HG02642 (cell line): ENCODE data around the gene TMEM131.

Experiments used
- ATAC-seq: cut with Tn5 transposase; IDR thresholded peaks from one replicate; pipeline ENCODE4 v1.9.1; 2021; ENCODE audit warnings: mild to moderate bottlenecking; ENCODE audit not compliant: unreplicated experiment, poor library complexity

TMEM131 gene

DNA sequence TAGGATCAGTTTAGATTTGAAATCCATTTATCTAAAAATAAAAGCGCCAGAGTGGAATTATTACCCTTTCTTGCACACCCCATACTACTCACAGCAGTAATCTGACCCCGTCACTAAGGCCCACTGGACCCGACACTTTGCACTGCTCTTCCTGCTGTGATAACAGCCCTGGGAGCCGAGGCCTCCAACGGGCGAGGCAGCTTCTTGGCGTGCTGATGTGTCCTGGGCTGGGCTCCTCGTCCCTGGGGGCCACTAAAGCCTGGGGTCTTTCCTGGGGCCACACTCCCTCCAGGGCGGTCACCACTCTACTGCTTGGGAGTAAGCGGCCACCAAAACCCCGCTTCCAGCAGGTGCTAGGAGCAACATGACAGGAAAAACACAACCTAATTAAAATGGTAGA lies 220.7 kb downstream of the TMEM131 start:
- no peak for ATAC-seq

DNA sequence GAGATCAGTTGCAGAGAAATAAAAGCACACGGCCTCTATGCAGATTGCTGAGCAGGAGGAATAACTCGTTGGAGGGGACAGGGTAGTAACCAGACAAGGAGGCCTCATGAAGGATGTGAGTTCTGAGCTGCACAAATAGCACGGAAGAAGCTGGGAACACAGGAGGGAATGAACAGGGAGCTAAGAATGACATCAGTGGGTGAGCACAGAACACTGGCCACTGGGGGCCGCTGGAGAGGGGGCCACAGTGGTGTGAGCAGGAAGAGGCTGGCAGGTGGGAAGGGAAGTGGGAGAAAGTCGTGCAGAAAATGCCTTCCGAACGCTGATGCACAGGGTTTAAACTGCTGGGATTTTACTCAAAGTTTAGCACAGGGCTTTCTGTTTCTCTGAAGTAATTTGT lies 221.3 kb downstream of the TMEM131 start:
- no peak for ATAC-seq

DNA sequence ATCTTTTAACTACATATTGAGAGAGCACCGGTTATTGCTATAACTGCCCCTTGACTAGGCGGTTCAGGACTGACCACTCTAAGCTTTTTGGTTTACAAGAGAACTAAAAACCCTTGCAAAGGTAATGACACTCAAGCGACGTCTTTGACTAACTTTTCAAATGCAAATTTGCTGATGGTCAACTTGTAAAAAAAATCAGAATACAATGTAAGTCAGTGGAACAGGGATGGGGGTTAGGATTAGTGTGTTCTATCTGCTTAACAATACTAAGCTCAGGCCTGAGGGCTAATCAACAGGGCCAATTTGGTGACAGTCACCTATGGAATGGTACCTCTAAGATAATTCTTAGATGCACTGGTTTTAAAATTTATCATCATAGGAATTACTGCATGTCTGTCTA lies 225.3 kb downstream of the TMEM131 start:
- no peak for ATAC-seq

GRCh38 chr2:97769711-97770110 lies 226.0 kb downstream of the TMEM131 start:
- no peak for ATAC-seq

DNA sequence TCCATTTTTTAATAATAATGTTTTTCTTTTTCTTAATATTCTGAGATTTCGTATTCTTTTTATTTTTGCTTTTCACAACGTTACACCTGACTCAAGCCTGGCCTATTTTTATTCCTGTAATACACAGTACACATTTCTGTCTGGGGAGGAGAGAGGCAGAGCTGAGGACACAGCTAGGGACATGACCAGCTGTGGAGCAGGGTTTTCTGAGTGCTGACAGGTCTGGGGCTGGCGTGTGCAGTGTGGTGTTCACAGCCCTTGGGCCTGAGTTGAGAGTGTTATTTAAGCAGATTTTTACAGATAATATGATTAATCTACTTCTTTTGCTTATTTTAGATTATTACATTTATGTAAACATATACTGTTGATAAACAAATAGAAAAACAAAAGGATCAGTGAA lies 226.4 kb downstream of the TMEM131 start:
- ATAC-seq: no peak

DNA sequence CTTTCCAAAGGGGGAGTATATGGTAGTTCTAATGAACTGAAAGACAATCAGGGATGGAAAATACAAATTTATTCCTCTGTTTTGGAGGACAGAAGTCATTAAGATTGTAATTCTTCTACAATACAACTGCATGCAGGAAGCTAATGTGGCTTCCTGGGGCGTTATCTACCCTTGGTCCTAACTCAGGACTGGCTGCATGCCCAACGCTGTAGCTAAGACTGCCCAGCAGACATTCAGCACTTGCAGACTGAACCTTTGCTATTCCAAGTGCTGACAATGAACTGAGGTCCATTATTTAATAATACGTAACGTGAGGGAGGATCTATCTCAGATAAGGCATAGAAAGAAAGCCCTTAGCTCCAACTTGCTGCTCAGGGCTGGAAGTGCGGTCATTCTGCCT lies 229.2 kb downstream of the TMEM131 start:
- ATAC-seq: no peak

DNA sequence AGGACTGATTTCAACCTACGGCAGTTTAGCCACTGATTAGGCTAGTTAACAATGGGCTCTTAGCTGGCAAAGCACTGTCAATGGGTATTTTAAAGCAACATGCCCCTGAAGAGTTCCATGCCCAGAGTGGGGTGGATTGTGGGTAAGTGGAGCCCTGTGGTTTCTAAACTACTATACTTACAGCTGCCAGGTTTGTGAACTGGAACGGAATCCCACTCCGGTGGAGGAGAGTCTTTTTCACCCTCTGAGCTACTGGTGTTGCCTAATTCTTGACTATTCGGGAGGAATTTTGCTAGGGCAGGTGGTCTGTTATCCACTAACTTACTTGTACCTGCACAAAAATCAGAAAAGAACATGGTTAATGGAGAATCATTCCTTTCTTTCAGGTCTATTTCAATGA lies 229.8 kb downstream of the TMEM131 start:
- no peak for ATAC-seq

DNA sequence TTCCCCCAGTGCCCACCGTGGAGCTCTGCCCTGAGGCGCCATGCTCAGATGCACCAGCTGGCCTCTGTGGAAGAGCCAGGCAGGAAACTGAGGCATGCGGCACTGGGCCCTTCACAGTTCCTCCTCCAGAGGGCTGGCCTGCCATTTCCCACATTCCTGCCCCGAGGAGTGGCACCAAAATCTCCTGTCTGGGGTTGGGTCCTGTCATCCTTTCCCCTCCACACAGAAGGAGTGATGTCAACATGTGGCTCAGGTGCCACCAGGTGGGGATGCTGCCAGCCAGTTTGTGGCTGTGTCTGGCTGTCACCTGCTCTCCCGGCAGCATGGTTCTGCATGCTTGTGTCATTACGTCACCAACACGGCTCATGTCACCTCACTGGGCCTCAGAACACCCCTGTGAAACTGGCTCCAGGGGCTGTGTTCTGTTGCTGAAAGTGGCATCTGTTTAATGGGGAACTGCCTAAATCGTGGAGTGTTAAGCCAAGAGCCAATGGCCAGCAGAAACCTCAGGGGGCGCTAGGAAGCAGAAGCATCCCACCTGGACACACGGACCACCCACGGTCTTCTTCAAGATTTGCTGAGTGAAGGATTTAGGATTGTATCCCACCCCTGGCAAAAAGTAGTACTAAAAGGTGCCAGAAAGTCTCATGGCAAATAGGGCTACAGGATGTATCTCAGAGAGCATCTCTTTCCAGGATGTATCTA lies 231.0 kb downstream of the TMEM131 start:
- no peak for ATAC-seq

GRCh38 chr2:97763176-97763845 lies 232.4 kb downstream of the TMEM131 start:
- no peak for ATAC-seq

DNA sequence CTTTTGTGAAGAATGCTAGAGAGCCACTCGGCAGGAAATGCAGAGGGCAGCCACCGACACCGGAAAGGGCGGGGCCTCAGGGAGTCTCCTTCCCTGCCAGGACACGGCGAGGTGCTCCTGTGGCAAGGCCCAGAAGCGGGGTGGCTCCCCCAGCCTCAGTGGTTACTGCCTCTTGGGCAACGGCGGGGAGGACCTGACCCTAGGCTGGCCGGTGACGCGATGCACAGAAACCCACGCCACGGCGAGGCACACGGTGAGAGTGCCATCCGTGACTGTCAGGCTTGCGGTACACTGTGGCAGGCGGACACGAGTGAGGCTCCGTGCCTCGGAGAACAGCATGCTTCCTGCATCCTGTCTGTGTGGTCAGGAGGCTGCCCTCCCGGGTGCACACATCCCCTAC lies 234.6 kb downstream of the TMEM131 start:
- no peak for ATAC-seq

- ATAC-seq: no peak
Observed at GRCh38 chr2:97760480-97761049, 235.2 kb downstream of the TMEM131 start.

DNA sequence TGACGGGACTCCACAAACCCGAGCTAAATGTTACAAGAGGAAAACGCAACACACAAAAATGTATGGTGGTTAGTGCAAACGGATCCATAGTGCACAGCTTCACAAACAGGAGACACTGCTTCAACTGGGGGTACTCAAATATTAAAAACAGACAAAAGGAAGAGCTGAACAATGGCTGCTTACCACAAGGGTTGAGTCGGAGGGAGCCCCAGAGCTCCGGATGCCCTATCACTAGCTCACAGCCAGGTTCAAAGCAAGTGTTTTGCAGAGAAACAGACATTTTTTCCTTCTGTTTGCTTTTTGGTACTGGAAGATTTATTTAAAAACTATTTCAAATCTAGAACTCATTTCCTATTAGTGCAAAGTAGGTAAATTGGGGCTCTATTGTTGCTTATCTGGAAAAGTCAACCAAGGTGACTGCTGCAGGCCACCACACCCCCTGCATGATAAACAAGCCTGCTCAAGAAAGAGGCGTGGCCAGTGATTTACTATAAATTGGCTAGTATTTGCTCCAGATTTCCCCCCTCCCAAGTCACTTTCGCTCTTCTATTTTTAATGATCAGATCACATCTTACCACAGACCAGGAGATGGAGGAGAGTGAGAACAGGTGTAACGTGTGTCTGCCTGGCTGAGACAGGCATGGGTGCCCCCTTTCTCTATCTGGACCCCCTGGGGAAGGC lies 235.9 kb downstream of the TMEM131 start:
- no peak for ATAC-seq

- no peak for ATAC-seq
Observed at GRCh38 chr2:97758131-97758705, 237.5 kb downstream of the TMEM131 start.

GRCh38 chr2:97757062-97757461 lies 238.7 kb downstream of the TMEM131 start:
- ATAC-seq: no peak

- no peak for ATAC-seq
Observed at GRCh38 chr2:97755491-97755890, 240.3 kb downstream of the TMEM131 start.

DNA sequence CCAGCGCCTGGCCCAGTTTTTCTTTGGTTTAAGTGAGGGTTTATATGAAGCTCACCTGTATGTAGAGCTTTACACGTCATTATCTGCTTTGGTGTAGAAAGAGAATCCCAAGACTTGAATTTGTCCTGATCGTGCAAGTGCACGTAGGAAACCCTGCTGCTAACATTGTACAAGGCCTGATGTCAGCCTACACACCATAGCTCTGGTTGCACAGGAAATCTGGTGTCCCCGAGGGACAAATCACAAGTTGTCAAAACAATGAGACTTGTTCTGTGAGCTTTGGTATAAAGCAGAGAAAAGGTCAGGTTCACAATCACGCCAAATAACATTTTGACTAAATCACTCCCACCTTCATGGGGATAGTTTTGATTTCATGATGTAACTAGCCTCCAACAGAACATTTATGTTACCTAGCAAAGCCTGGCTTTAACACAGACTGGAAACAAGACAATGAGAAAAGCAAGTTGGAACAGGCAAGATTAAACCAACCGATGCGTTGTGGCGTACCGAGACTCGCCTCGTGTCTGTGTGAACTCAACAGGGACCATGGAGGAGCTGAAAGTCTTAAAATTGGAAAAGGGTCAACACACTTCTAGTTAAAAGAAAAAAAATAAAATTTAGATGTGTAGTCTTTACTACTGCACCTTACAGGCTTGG lies 240.9 kb downstream of the TMEM131 start:
- no peak for ATAC-seq

DNA sequence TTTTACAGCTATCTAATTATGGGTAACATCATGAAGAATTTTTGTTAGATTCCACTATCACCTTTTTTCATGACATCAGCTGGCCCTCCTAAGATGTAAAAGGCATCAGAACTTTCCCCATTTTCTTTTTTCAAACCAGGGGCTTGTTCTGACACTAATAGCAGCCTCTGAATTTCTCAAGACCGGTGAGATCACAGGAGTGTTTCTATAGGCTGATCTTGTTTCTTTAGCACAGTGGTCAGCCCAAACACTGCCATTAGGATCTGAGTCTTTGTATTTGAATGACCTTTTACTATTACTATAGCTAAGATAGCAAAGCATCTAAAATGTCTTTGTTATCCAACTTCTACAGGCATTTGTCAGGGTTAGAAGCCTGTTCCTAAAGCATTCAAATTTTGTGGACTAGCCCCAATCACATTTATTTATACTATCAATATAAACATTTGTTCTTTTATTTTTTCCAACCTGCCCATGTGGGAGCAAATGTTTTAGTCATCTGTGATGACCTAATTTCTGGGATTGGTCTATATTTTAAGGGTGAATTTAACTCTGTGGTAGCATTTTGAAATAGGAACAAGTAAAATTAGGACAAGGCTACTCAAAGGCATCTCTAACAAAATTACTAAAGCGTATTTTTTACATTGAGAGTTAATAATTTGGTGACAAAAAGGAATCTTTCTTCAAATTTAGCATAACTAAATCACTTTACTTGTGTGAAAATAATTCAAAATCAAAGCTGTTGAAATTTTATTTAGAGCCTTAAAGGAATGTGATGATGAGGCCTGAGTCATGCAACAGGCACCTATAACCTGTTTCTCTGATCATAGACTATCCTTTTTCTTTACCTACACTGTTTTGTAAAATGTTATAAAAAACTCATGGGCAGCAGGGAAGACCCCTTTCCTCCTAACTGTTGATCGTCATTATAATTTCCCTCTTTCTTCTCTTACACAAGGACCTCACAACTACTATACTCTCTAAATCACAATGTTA lies 243.1 kb downstream of the TMEM131 start:
- ATAC-seq: no peak

GRCh38 chr2:97751752-97752151 lies 244.0 kb downstream of the TMEM131 start:
- no peak for ATAC-seq

GRCh38 chr2:97750017-97750416 lies 245.7 kb downstream of the TMEM131 start:
- ATAC-seq: no peak
